Subcutaneous abdominal adipose tissue (tissue), 5 donors: ENCODE measurements around the gene GANAB.
"Not testable (repeated sequence)": the region's sequence is repeated elsewhere in the genome, so short reads cannot be mapped to it uniquely, and the experiment has no call there.

Source experiments
- H3K27ac ChIP-seq: one replicate; pipeline ENCODE4 v1.7.0; 2013; ENCODE audit warnings: low read depth, mild to moderate bottlenecking, inconsistent platforms, low read length, moderate library complexity
- H3K27me3 ChIP-seq, 5 donors: one replicate each; pipeline ENCODE4 v1.7.0; 2013; ENCODE audit warnings: low read length in 5 of 5, inconsistent platforms in 1 of 5; ENCODE audit not compliant: control insufficient read depth in 5 of 5, insufficient read depth in 4 of 5
- H3K36me3 ChIP-seq, 5 donors: one replicate each; pipeline ENCODE4 v1.7.0; 2013; ENCODE audit warnings: low read length in 5 of 5; ENCODE audit not compliant: control insufficient read depth in 5 of 5, insufficient read depth in 5 of 5
- H3K4me1 ChIP-seq, 5 donors: one replicate each; pipeline ENCODE4 v1.7.0; 2013; ENCODE audit warnings: low read length in 5 of 5, mild to moderate bottlenecking in 3 of 5, moderate library complexity in 1 of 5; ENCODE audit not compliant: control insufficient read depth in 5 of 5, insufficient read depth in 5 of 5
- H3K4me3 ChIP-seq, 5 donors: one replicate each; pipeline ENCODE4 v1.7.0; 2013; ENCODE audit warnings: low read length in 5 of 5, low read depth in 1 of 5
- H3K9ac ChIP-seq, 5 donors: one replicate each; pipeline ENCODE4 v1.7.0; 2013; ENCODE audit warnings: low read length in 5 of 5, mild to moderate bottlenecking in 4 of 5, moderate library complexity in 3 of 5
- H3K9me3 ChIP-seq, 5 donors: one replicate each; pipeline ENCODE4 v1.7.0; 2013; ENCODE audit warnings: low read length in 5 of 5; ENCODE audit not compliant: control insufficient read depth in 5 of 5
- donor health status: healthy.
- donor health status: healthy.
- donor health status: healthy.
- donor health status: healthy.
- donor health status: healthy.

Gene GANAB

DNA sequence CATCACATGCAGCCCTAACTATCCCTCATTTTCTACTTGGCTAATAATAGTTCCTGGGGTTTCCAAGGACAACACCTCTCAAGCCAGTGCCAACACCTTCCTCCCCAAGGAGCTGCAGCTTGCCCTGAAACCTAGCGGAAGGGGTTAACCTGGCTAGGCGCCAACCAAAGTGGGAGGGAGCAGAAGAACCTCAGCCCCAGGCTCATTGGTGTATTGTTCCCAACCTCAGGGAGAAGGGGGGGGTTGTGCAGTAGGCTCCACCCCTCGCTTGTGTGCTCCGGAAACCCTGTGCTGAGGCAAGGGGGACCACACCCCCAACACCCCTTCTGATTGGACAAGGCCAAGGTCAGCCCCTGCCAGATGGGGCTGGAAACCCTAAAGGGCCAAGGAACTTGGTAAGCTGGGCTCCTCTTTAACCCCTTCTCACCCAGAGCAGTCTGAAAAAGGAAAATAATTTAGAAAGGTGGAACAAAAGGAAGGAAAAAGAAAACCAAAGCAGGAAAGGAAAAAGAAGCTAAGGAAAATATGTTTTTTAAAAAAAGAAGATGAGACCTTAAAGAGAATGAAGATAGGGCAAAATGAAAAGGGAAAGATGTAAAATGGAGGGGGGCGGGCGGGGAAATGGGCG lies 47.2 kb downstream of the GANAB start:
- peak overlapping the region; percentile 5 to 89 (median 45) for H3K4me3 ChIP-seq
- H3K27me3 ChIP-seq, result no peaks in the 10 kb centered on the region
- H3K4me1 ChIP-seq, result peaks cover 20 to 55% (median 46%) of the 10 kb centered on the region in 5 donors
- peaks cover 3 to 50% (median 46%) of the 10 kb centered on the region in 5 donors for H3K36me3 ChIP-seq
- peak overlapping the region; percentile 43 to 95 (median 91) for H3K9ac ChIP-seq
- H3K9me3 ChIP-seq, result no peaks in the 10 kb centered on the region
- peak overlapping the region; percentile 93 for H3K27ac ChIP-seq

DNA sequence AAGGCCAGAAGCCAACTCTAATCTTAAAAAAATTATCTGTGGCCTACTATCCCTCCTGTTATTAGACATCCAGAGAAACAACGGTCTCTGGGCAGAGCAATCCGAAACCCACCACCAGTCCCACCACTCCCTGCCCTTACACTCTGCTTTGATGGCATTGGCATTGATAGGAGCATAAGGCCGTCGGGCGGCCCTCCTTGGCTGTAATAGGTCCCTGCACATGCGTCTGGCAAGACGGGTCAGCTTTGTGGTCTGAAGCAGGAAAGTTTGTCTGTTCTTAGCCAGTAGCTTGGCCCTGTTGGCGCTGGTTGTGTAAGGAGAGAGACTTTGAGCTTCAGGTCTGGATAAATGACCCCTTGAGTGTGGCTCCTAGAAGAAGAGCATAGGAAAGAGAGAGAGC lies 51.3 kb downstream of the GANAB start:
- Histone ChIP-seq H3K9me3 (no peaks in the 10 kb centered on the region), H3K27ac (no peak overlapping the region), H3K9ac (no peak overlapping the region), H3K36me3 (peaks cover 3 to 56% (median 48%) of the 10 kb centered on the region in 5 donors), H3K4me1 (peaks cover 13 to 52% (median 44%) of the 10 kb centered on the region in 5 donors), H3K4me3 (no peak overlapping the region), H3K27me3 (no peaks in the 10 kb centered on the region)

- peaks cover 2 to 42% (median 32%) of the 10 kb centered on the region in 5 donors for H3K4me1 ChIP-seq
- H3K4me3 ChIP-seq, result no peak overlapping the region
- peaks cover 3 to 55% (median 51%) of the 10 kb centered on the region in 5 donors for H3K36me3 ChIP-seq
- H3K9ac ChIP-seq, result no peak overlapping the region
- no peaks in the 10 kb centered on the region for H3K9me3 ChIP-seq
- peak overlapping the region; percentile 96 for H3K27ac ChIP-seq
- H3K27me3 ChIP-seq, result no peaks in the 10 kb centered on the region
Observed at GRCh38 chr11:62593434-62594044, 52.9 kb downstream of the GANAB start.

GRCh38 chr11:62592989-62593421 lies 53.4 kb downstream of the GANAB start:
- Histone ChIP-seq H3K4me3 (no peak overlapping the region), H3K36me3 (peaks cover 3 to 55% (median 49%) of the 10 kb centered on the region in 5 donors), H3K27ac (peak overlapping the region; percentile 96), H3K4me1 (peaks cover 2 to 39% (median 31%) of the 10 kb centered on the region in 5 donors), H3K9me3 (no peaks in the 10 kb centered on the region), H3K9ac (peak overlapping the region in 4 of 5 donors; percentile 32 to 98 (median 84)), H3K27me3 (no peaks in the 10 kb centered on the region)

GRCh38 chr11:62592146-62592815 lies 54.1 kb downstream of the GANAB start:
- peaks cover 2 to 39% (median 31%) of the 10 kb centered on the region in 5 donors for H3K4me1 ChIP-seq
- H3K9me3 ChIP-seq, result no peaks in the 10 kb centered on the region
- peak overlapping the region; percentile 41 to 98 (median 90) for H3K9ac ChIP-seq
- H3K27me3 ChIP-seq, result no peaks in the 10 kb centered on the region
- H3K4me3 ChIP-seq, result peak overlapping the region; percentile 53 to 93 (median 86)
- peaks cover 10 to 55% (median 49%) of the 10 kb centered on the region in 5 donors for H3K36me3 ChIP-seq
- H3K27ac ChIP-seq, result peak overlapping the region; percentile 96

DNA sequence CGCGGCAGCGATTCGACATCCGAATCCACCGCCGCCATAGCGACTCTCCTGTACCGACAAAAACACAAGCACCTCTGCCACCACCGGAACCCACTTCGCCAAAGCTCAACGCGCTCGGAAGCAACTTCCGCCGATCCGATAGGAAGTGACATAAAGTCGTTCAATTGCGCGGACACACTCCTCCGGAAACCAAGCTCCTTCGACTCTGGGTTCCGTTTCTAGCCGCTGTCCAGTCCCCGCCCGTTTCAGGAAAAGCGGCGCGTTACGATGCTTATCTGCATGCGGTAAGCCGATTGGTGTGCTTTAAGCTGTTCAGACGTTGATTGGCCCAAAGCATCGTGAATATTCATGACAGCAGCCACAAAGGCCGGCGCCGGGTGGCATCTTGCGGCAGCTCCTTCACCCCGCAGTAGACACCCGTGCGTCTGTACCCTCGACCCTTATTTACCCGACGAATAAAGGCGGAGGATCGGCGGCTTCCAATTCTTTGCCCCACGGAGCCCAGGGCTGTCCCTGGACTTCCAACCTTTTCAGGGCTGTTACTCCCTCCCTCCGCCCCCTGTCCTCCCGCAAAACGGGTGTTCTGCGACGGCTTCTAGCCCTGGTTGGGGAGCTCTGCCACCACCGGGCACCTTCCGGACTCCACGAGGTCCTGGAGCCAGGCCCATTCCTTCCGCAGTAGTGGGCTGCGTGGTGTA lies 54.8 kb downstream of the GANAB start, which contains the start of gene TUT1:
TSS of gene TUT1 (minus strand) at position 76 of the 698 bp plus-strand sequence. CDS start at position 38, 38 bp downstream.
- H3K4me3 ChIP-seq, result peak within 1 kb of the TSS; percentile 80 to 93 (median 86)
- H3K27me3 ChIP-seq, result no peaks in the 10 kb centered on the region
- peak within 1 kb of the TSS; percentile 96 for H3K27ac ChIP-seq
- H3K4me1 ChIP-seq, result peaks cover 2 to 39% (median 31%) of the 10 kb centered on the region in 5 donors
- H3K9me3 ChIP-seq, result no peaks in the 10 kb centered on the region
- H3K36me3 ChIP-seq, result peaks cover 10 to 51% (median 45%) of the 10 kb centered on the region in 5 donors
- H3K9ac ChIP-seq, result peak within 1 kb of the TSS; percentile 92 to 98 (median 95)

DNA sequence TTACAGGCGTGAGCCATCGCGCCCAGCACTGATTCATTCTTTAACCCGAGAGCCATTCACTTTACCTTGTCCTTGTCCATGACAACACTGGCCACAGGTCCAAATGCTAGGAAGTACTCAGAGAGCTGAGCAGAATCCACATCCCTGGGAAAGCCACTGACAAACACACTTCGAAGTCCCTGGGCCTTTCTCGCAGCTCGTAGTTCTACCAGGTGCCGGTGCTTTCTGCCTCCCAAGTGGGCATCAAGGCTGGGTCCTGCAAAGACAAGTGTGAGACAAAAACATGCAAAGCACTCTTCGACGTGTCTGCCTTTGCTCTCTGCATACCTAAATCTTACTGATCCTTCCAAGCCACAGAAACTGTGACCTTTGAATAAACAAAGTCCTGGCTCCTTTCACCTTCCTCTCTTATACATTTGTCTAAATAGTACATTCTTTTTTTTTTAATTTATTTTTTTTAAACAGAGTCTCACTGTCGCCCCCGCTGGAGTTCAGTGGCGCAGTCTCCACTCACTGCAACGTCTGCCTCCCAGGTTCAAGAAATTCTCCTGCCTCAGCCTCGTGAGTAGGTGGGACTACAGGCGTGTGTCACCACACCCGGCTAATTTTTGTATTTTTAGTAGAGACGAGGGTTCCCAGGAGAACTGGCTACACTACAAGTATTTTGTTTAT lies 57.3 kb downstream of the GANAB start:
- Histone ChIP-seq H3K4me1 (peaks cover 2 to 38% (median 31%) of the 10 kb centered on the region in 5 donors), H3K27me3 (no peaks in the 10 kb centered on the region), H3K4me3 (no peak overlapping the region), H3K9me3 (no peaks in the 10 kb centered on the region), H3K27ac (no peak overlapping the region), H3K9ac (no peak overlapping the region), H3K36me3 (peaks cover 10 to 40% (median 28%) of the 10 kb centered on the region in 5 donors)

GRCh38 chr11:62585356-62585755 lies 61.1 kb downstream of the GANAB start:
- H3K36me3 ChIP-seq, result peaks cover 14 to 57% (median 32%) of the 10 kb centered on the region in 5 donors
- not testable (repeated sequence) for H3K9me3 ChIP-seq, H3K27me3 ChIP-seq, H3K9ac ChIP-seq, H3K4me3 ChIP-seq, H3K4me1 ChIP-seq, H3K27ac ChIP-seq

DNA sequence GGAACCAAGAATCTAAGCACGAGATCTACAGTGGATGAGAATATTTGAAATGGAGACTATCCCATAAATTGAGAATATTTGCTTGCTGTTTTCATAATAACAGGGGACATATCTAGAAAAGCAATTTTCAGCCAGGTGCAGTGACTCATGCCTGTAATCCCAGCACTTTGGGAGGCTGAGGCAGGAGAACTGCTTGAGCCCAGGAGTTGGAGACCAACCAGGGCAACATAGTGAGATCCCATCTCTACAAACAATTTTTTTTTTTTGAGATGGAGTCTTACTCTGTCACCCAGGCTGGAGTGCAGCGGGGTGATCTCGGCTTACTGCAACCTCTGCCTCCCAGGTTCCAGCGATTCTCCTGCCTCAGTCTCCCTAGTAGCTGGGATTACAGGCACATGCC lies 64.7 kb downstream of the GANAB start:
- not testable (repeated sequence) for H3K27ac ChIP-seq, H3K27me3 ChIP-seq, H3K9ac ChIP-seq, H3K9me3 ChIP-seq, H3K4me3 ChIP-seq
- Histone ChIP-seq H3K36me3 (peaks cover 11 to 59% (median 28%) of the 10 kb centered on the region in 5 donors), H3K4me1 (peaks cover 0 to 15% (median 7%) of the 10 kb centered on the region in 5 donors)
